MM.1S (cell line): Measurements from ENCODE around the gene IFNK.

Experiments used
- EZH2 ChIP-seq: fragments of 300-600 bp; sonication (generic); optimal IDR thresholded peaks from 2 replicates; pipeline ENCODE3; 2017; ENCODE audit warnings: low read depth, mild to moderate bottlenecking, antibody characterized with exemption, low read length, mixed read lengths
- EZH2phosphoT487 ChIP-seq: fragments of 300-600 bp; sonication (generic); IDR thresholded peaks from 2 replicates; pipeline ENCODE4 v1.6.1; 2018; ENCODE audit warnings: antibody characterized with exemption, low read length
- TF ChIP-seq, protein P1 (sequence below): fragments of 300-600 bp; sonication (generic); IDR thresholded peaks from 2 replicates; pipeline ENCODE4 v1.5.1; 2016; ENCODE audit warnings: antibody characterized with exemption, low read length, mixed read lengths

DNA sequence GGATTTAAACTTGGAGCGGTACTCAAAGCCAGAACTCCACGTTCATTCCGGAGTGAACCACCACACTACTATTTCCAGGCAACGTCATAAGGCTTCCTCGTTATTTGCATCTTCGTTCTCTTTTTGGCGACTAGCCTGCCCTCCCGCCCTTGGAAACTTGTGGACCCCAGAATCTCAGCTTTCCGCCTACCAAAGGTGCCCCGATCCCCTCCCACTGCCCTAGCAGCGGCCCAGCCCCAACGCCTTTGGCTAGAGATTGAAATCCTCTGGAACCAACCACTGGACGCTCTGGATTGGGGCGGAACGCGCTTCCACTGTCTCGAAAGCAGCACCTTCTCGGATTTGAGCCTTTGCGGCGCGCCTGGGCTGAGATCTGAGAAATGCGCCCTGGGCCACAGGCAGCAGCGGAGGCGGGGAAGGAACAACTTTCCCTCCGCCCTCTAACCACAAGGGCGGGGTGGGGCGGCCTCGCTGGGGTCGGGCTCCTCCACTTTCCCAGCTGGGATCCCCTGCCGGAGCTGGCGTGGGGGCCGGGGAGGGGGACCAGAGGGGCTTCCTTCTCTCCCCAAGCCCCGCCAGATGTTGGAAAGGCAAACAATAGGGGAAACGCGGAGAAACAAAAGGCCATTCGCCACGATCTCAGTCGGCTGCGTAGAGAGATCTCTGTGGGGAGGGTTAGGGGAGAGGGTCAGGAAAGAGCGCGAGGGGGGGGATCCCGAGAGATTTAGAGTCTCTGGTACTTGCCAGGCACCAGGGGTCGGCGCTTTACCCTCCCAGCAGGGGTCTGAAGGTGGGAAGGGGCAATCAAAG lies 4.2 kb downstream of the IFNK start:
- TF ChIP-seq, protein P1, sequence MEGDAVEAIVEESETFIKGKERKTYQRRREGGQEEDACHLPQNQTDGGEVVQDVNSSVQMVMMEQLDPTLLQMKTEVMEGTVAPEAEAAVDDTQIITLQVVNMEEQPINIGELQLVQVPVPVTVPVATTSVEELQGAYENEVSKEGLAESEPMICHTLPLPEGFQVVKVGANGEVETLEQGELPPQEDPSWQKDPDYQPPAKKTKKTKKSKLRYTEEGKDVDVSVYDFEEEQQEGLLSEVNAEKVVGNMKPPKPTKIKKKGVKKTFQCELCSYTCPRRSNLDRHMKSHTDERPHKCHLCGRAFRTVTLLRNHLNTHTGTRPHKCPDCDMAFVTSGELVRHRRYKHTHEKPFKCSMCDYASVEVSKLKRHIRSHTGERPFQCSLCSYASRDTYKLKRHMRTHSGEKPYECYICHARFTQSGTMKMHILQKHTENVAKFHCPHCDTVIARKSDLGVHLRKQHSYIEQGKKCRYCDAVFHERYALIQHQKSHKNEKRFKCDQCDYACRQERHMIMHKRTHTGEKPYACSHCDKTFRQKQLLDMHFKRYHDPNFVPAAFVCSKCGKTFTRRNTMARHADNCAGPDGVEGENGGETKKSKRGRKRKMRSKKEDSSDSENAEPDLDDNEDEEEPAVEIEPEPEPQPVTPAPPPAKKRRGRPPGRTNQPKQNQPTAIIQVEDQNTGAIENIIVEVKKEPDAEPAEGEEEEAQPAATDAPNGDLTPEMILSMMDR, result no peak
- TF ChIP-seq EZH2 (no peak), EZH2phosphoT487 (no peak)
